Hepatic stellate cell (primary cell): ENCODE measurements around the gene CHST13.
A peak's percentile ranks its signal among the peaks of the same experiment; 100 is the strongest.

Experiments
- DNase-seq: peaks from one replicate; pipeline ENCODE4 v3.0.0; 2011; ENCODE audit warnings: low spot score

Gene CHST13

DNA sequence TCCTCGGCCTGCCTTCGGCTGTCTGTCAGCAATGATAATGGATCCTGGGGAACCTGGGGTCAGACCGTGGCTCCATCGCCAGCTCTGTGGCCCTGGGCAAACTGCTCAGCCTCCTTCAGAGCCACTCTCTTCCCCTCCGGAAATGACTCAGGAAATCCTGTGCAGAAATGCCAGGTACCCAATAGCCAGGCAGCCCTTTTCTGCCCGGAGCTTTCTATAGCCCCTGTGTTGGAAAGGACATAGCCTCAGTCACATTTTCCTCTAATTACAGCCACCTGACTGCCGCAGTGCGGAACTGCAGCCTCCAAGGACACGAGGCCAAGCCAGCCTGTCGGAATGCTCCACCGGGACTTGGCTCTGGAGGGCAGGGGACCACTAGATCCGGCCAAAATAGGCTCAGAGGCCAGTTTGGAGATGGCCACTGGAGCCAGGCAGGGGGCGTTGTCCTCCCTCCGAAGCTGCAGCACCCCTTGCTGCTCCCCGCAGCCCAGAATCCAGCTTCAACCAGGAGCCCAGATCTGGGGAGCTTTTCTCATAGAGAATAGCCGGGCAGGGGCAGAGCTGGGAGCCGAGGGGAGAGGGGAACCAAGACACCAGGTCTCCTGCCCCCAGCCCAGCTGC lies 36.7 kb upstream of the CHST13 start:
- DNase-seq: no peak

DNA sequence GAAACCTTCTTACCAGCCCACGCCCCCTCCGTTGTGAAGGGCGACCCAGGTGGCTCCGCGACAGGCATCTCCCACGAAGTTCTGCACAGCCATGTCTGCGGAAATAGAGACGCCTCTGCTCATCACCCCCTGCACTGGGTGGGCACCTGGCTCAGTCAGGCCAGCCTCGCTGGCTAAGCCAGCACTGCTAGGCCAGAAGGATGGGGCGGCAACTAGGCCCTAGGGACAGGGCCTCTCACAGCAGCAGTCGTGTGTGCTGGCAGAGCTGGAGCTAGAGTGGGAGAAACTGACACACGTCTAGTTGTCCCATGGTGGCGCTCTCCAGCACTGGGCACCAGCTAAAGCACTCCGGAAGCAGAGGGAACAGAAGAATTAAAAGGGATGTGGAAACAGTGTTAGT lies 35.8 kb upstream of the CHST13 start:
- DNase-seq: no peak

DNA sequence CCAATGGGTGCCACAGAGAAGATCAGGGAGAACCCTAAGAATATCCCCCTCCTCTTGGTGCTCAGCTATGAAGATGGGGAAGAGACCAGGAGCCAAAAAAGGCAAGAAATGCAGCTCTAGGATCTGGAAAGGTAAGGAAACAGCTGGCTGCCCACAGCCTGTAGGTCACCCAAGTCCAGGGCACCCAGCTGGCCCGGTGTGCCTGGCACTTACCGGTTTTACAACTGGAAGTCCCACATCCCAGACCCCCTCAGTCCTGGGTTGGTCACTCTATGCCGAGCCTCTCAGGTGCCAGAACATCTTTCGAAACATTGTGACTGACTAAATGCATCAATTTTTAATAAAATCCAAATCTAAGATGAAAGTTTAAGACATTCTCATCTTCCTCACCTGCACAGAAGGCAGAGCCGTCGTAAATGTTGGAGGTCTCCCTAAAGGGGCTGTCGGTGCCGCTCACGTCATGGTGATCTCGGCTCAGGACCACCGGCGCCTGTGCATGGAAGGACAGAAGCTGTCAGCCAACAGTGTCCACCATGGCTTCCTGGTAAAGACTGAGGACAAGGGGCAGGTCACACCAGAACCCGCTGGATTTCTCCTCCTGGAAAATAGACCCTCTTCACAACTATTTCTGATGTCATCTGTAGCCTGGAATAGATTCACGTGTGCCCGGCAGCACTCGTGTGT lies 34.9 kb upstream of the CHST13 start:
- no peak for DNase-seq

DNA sequence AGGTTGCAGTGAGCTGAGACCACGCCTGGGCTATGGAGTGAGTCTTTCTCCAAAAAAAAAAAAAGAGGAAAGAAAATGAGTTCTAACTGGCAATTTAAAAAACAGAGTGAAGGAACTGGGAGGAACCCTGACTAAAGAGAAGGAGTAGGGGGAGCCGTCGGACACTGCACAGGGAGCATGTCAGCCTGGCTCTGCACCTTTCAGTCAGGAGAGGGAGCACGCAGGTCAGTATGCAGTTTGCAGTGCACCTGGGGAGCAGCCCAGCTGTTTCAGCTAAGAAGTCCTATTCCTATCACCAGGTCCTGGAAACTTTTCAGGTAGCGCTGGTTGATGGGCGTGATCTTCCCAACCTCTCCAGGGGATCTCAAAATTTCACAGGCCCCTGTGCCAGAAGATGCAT lies 33.3 kb upstream of the CHST13 start:
- DNase-seq: no peak

DNA sequence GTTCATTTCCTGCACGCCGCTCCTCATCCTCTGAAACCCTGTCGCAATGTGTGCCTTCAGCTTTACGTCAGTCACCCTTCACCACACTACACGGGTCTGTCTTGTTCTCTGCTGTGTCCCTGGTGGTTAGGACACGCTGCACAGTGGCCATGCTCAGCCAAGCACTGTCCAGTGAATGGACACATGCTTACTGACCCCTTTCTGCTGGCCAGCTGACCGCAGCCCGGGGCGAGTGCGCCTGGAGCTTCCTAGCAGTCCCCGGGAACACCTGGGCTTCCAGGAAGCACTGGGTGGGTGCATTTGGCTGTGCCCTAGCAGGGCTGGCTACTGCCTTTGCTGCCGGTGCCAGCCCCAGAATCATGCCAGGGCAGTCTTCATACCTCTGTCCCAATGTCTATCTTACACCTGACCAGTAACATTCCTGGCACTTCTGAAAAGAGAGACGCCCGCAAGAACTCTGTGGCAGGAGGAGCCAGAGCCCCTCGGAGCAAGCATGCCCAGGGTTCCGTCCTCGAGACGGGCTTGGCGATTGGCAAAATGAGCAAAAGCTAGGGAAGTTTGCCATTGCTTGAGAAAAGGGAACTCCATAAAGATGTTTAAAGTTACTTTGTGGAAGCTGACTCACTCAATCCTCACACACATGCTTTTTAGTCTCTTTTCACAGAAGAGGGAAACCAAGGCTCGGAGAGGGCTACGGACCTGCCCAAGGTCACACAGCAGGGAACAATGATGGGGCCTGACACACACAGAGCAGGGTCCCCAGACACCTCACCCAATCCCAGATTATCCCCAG lies 32.5 kb upstream of the CHST13 start:
- no peak for DNase-seq

DNA sequence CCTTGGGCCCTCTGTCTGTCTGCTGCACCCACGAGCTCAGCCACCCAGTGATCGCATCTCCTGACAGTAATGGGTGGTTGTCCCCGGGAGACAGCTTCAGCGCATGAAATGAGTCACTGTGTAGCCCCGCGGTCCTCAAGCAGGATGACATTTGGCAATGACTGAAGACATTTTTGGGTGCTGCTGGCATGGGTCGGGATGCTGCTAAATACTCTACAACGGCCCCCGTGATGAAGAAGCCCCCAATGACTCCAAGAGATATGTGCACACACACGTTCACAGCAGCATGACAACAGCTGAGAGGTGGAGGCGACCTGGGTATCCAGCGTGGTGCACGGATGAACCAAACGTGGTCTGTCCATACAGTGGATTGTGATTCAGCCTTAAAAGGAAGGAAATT lies 30.9 kb upstream of the CHST13 start:
- DNase-seq: no peak

DNA sequence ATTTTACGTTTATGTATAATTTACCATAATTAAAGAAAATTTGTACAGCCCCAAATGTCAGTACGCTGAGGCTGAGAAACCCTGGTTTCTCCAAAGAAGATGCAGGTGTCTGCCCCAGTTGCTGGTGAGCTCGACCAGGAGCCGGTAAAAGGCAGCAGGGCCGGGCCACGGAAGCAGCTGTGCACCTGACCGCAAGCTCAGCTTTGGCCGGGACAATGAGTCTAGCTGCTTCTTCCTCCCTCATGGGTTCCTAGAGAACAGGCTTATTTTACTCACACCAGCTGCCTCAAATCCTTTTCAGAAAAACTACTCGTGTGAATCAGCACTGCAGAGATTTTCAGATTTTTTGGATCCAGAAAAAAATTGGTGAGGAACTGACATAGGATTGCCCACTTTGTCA lies 30.2 kb upstream of the CHST13 start:
- DNase-seq: no peak

DNA sequence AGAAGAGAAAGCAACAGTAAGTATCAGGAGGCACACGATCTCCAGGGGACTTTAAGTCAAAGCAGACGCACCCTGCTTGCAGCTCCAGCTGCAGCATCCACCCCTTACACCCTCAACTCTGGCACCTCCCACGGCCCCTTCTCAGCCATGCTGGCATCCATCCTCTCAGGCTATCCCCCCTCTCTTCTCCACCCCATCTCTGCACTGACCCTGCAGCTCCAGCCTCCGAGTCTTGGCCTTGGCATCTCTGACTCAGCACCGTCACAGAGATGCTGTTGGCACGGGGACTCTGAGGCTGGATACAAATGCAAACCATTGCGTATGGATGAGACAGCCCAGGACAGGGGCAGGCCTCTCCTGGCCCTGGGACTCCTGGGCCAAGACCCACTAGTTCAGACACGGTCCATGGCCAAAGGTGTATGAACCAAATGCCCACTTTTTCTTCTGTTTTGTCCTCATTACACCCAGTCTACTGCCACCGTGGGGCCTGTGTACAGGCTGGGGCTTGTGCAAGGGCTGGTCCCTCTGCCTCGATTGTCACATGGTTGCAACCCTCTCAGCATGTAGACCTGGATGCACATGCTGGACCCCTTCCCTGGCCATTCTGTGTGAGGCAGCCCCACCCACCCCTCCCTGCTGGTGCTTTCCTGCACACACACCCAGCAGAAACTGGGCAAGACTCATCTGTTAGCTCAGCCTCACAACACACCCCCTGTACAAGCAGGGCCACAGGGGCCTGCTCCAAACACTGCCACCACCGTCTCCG lies 29.6 kb upstream of the CHST13 start:
- no peak for DNase-seq

DNA sequence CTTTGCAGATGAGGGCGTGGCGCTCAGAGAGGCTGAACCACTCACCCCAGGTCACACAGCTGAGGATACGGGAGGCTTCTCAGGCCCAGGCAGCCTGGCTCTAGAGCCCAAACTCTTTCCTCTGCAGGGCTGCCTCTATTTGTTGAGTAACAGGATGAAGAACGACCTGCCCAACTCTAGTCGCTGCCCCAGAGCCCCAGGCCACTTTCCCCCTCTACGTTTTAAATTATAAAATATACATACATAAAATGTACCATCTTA lies 29.1 kb upstream of the CHST13 start:
- DNase-seq: no peak

DNA sequence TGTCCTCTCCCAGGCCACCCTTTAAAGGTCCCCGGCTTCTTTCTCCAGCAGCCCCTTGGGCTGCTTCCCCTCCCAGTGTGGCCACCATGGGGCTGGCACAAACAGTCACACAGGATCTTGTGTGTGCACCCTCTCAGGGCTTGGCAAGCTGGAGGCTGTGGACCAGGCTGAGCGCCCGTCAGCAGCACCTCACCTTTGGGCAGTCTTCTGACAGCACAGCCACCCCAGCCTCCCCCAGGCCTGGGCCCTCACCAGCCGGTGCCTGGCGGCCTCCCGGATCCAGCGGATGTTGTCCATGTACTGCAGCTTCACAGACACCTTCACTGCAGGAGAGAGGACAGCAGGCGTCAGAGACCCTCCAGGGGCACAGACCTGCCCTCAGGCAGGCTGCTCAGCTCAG lies 28.2 kb upstream of the CHST13 start:
- DNase-seq: no peak

DNA sequence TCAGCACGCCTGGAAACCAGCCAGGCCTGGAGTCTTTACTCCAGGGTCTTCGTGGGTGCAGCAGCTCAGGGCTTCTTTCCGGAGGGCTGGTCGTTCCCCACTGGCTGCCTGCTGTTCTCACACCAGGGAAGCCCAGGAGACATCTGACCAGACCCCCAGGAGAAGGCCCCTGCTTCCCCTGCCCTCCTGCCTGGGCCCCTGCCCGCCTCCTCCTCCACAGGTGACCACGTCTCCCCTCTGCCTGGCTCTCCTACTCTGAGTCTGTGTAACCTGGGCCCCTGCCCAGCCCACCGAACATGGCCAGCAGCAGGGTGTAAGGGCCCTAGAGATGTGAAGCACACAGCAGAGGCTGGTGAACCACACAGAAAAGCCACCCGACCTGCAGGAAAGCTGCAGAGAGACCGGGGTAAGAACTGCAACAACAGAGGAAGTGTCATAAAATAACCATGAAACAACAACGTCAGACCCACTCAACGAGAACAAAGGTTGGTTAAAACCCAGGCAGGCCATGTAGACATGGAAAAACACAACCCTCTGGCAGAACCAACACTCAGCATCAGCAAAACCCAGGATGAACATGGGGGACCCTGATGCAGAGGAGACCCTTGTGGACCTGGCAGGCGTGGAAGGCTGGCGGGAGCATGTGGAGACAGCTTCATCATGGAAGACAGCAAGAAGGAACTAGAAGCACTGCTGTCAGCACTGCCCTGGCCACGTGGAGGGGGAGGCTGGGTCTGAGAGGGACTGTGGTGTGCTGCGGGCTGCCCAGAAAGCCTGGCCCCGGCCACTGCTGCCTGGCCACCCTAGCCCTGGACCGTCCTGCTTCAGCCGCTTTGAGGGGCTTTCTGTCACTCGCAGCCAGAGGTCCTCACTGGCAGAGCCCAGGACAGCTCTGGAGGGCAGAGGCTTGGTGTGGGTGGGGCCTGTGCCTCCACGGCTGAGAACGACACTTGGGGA lies 26.8 kb upstream of the CHST13 start:
- DNase-seq: no peak

DNA sequence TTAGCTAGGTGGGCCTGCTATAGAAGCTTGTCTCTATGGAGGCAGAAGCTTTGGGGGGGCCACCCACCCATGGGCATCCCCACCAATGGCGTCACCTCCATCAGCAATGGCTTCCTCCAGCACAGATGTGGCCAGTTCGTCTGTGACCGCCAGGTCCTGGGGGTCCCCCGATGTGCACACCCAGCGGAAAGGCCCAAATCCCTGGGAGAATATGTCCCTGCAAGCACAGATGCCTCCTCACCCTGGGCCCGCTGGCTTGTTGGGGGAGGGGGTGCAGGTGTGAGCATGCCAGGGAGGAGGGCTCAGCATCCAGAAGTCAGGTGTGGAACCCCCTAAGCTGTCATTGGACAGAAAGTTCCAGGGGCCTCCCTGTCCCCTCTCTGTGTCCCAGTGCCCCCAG lies 26.0 kb upstream of the CHST13 start:
- DNase-seq: no peak

DNA sequence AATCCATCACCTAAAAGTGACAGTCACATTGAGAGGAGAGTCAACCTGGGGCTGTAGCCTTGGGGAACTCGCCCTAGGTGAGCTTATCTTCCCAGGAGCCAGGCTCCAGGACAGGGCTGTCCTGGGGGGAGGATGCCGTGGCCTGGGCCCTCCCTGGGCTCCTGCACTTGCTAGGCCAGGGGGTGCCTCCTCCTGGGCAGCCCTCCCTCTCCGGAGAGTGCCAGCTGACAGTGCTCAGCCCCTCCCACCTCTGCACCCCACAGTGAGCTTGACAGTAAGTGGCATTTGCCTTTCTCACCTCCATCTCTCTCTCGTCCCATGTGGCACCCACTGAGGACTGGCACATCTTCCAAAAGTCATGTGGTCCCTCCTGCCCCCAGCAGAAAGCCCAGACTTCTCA lies 25.5 kb upstream of the CHST13 start:
- DNase-seq: no peak

DNA sequence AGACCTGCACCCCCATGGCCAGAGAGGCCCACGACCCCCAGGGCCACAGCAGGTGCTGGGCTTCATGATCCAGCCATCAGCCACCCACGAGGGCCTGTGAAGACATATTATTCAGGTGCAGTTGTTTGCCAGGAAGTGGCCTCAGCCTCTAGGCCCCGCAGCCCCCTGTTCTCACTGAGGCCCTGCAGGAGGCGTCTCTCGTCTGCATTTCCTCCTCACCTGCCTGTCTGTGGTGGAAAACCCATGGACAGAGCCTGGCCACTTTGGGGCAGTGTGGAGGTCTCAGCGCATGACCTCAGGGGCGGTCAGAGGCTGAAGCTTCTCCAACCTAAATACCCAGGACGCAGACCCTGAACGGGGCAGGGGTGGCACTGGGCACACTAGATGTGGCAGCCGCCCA lies 25.0 kb upstream of the CHST13 start:
- no peak for DNase-seq

DNA sequence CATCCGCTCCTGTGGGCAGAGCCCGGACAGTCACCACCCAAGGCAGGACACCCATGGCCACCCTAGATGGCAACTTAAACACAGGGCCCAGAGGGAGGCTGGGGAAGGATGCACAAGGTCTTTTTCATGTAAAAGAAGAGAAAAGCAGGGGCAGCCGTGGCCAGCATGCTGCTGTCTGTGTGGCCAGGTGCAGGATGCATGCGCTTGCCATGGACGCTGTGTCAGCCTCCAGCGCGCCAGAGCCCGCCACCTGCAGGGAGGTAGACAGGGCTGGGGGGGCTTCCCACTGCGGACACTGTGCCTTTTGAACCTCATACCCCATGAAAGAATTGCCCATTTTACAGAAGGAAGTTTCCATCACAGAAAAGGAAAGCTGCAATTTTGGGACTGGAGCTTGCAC lies 24.6 kb upstream of the CHST13 start:
- no peak for DNase-seq

DNA sequence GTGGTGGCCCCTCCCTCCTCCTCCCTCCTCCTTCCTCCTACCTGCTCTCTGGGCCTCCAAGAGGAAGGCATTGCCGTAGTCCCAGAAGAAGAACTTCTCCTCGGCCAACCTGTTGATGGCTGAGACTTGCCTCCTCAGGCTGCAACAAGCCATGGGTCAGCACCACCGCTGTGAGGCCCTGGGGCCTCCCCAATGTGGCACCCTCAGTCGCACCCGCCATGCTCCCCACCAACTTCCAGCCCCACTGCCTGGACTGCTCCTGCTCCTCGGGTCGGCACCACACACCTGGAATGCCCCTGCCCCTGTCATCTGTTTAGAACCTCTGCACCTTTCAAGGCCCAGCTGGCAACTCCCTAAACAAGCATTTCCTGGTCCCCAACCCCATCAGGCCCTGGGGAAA lies 23.9 kb upstream of the CHST13 start:
- no peak for DNase-seq

DNA sequence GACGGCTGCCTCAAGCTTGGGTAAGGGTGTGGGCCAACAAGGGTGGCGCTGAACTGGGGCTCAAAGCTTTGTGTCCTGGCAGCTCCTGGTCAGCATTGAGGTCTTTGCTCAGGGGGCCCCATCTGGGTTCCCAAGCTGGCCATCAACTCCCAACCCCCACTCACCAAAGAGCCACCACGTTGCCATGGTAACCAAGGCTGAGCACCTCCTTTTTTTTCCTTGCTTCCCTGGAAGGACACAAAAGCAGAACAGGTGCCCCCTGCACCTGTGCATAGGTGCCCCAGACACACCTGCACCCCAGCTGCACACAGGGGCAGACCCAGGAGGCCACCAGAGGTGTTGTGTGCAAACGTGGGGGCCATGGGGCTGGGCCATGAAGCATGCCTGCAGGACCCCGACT lies 22.9 kb upstream of the CHST13 start:
- DNase-seq: no peak

DNA sequence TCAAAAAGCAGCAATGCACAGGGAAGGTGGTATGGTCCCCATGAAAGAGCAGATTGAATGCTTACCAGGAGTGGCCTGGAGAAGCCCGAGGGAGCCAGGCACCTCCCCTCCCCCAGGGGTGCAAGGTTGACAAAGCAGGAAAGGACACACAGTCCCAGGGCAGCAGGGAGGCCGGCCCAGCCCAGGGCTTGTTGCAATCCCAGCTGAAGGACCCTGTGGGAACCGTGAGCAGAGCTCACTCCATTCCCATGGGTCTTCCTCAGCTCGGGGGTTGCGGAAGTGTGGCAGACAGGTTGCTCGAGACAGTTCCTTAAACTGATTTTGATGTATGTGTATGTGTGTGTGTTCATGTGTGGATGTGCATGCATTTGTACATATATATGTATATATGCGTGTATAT lies 22.2 kb upstream of the CHST13 start:
- no peak for DNase-seq

DNA sequence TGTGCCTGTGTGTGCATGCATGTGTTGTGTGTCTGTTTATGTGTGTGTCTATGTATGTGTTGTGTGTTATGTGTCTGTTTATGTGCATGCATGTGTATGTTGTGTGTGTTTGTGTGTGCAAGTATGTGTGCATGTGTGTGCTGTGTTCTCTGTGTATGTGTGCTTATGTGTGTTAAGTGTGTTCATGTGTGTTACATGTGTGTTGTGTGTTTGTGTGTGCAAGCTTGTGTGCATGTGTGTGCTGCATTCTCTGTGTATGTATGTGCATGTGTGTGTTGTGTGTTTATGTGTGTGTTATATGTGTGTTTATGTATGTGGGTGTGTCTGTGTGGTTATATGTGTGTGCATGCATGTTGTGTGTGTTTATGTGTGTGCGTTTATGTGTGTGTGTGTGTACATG lies 21.3 kb upstream of the CHST13 start:
- DNase-seq: no peak

DNA sequence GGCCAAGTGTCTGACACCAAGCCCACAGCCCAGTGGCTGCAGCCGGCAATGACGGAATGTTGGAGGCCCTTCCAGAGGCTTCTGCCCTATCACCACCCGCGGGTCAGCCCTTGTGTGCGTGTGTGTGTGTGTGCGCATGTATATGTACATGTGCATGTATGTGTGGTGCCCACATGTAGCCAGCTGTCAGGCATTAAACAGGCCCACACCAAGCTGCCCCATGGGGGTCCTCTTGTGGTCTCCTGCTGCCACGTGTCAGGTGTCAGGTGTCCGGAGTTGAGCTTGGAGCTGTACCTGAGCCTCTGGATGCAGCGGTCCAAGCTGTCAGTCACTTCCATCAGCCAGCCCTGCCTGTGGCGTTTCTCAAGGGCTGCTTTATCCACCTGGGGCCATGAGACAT lies 20.3 kb upstream of the CHST13 start:
- DNase-seq: no peak

DNA sequence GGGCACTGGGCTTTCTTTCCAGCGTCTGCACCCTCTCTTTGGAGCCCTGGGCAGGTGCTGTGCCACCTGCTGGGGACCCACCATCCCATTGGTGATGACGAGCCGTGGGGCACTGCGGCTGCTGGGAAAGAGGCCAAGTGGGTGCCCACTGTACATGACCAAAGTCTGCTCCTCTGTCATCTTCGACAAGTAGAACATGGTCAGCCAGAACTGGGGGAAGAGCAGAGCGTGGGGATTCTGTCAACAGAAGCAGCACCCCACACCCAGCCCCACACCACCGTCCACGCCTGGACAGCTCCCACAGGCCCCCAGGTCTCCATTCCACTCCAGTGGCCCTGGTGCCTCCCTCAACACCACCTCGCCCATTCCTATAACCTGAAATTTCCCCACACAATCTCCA lies 16.1 kb upstream of the CHST13 start:
- no peak for DNase-seq

DNA sequence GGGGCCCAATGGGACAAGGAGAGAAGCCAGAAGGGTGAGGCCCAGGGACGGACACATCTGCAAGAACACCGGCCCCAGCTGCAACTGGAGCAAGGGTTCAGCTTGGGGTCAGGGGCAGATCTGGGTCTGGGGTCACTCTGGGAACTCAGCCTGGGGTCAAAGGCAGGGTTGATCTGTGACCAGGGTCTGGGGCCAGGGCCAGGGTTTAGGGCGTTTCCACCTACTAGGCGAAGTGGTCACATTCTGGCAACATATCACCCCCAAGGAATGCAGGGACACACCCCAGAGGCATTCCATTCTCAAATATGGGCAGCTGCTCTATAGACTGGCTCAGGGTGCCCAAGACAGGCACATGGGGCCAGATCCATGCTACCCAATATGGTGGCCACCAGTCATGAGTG lies 15.4 kb upstream of the CHST13 start:
- peak; percentile 35 for DNase-seq
